Mononuclear cell (primary cell): ENCODE results near the gene APC. TPM values are rescaled to one million over a fixed set of nuclear protein-coding genes. Genes with fewer than 3 reads are reported as not detected.

Experiments used
- H3K27me3 ChIP-seq: 2 replicates; pipeline ENCODE4 v1.6.0; 2011; ENCODE audit warnings: low read length, control low read depth; ENCODE audit not compliant: insufficient read depth
- H3K4me1 ChIP-seq: 2 replicates; pipeline ENCODE4 v1.5.1; 2011; ENCODE audit warnings: mild to moderate bottlenecking, low read length, control low read depth; ENCODE audit not compliant: insufficient read depth
- H3K4me3 ChIP-seq: 2 replicates; pipeline ENCODE4 v1.5.1; 2011; ENCODE audit warnings: mild to moderate bottlenecking, low read length, moderate library complexity
- H3K9me3 ChIP-seq: 2 replicates; pipeline ENCODE4 v1.5.1; 2011; ENCODE audit warnings: low read depth, mild to moderate bottlenecking, control low read depth, low read length
- total RNA-seq: library from RNA; depleted of rRNA; stranded (reverse); fragments of >200 nt; gene quantifications from one replicate; pipeline ENCODE4 v1.2.3, GENCODE V29; 2012

The APC gene
- total RNA-seq, 1 donor = 48.3 TPM

GRCh38 chr5:112787261-112787660 is 49.6 kb downstream of the APC start:
- no peaks in the 10 kb centered on the region for H3K27me3 ChIP-seq
- no peaks in the 10 kb centered on the region for H3K9me3 ChIP-seq
- no peak overlapping the region for H3K4me3 ChIP-seq
- H3K4me1 ChIP-seq = no peaks in the 10 kb centered on the region

DNA sequence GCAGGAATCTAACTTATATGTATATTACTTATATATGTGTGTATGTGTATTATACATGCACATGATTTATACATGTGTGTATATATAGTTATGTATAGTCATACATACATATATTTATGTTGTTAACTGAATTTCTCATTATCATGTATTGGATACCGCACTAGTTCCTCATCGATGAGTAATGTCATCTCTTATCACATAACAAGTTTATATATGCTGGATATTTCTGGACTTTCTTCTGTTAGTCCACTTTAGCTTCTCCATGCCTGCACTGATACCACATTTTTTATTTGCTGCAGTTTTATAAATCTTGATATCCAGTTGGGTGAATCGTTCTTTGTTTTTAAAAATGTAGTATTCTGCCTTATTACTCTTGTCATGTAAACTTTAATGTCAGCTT is 50.2 kb downstream of the APC start:
- no peaks in the 10 kb centered on the region for H3K9me3 ChIP-seq
- H3K27me3 ChIP-seq = no peaks in the 10 kb centered on the region
- H3K4me1 ChIP-seq = no peaks in the 10 kb centered on the region
- H3K4me3 ChIP-seq = no peak overlapping the region

DNA sequence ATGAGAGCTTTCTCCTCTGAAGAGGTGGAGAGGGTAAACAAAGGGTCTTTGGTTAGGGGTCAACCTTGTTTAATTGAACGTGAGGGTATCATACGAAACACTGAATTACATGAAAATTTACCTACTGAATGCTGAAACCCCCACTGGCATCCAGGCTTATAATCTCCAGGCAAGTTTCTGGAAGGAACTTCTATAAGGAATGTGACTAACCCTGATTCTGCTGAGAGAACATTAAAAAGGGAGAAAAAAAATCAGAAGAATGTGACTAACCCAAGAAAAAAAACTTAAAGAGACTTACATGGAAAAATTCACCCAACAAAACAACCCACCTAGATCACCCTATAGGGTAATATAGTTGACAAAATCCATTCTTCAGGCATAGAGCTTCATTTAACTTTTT is 55.5 kb downstream of the APC start:
- Histone ChIP-seq H3K4me3 (no peak overlapping the region), H3K4me1 (peaks cover 4% of the 10 kb centered on the region), H3K27me3 (no peaks in the 10 kb centered on the region), H3K9me3 (no peaks in the 10 kb centered on the region)

- H3K4me1 ChIP-seq = peaks cover 4% of the 10 kb centered on the region
Measured at GRCh38 chr5:112794410-112794809, 56.7 kb downstream of the APC start.

DNA sequence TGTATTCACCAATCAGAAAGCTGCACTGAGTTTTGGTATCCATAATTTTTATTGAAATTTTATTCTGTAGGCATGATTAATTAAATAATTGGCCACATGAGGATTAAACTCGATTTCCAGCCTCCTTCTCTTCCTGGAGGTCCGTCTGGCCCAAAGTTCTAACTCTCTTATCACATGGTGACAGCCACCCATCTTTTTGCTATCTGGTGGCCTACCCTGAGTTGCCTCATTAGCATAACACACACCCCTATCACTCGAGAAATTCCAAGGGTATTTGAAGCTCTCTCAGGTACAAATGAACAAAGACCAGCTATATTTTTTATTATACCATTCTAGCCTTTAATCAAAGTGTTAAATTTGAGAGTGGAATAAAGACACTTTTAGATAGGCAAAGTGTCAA is 57.7 kb downstream of the APC start:
- Histone ChIP-seq H3K27me3 (no peaks in the 10 kb centered on the region), H3K4me1 (peaks cover 4% of the 10 kb centered on the region), H3K9me3 (no peaks in the 10 kb centered on the region), H3K4me3 (no peak overlapping the region)

More at GRCh38 chr5:112794410-112794809, 56.7 kb downstream of the APC start:
- Histone ChIP-seq H3K4me3 (no peak overlapping the region), H3K9me3 (no peaks in the 10 kb centered on the region), H3K27me3 (no peaks in the 10 kb centered on the region)

GRCh38 chr5:112795944-112796678 is 58.4 kb downstream of the APC start:
- peaks cover 4% of the 10 kb centered on the region for H3K4me1 ChIP-seq
- H3K9me3 ChIP-seq = no peaks in the 10 kb centered on the region
- H3K27me3 ChIP-seq = no peaks in the 10 kb centered on the region
- no peak overlapping the region for H3K4me3 ChIP-seq

GRCh38 chr5:112799661-112800060 is 62.0 kb downstream of the APC start:
- Histone ChIP-seq H3K4me1 (peaks cover 4% of the 10 kb centered on the region), H3K4me3 (no peak overlapping the region)

GRCh38 chr5:112800891-112801290 is 63.2 kb downstream of the APC start:
- Histone ChIP-seq H3K4me3 (no peak overlapping the region), H3K9me3 (no peaks in the 10 kb centered on the region), H3K4me1 (no peaks in the 10 kb centered on the region), H3K27me3 (no peaks in the 10 kb centered on the region)

More at GRCh38 chr5:112799661-112800060, 62.0 kb downstream of the APC start:
- no peaks in the 10 kb centered on the region for H3K9me3 ChIP-seq
- H3K27me3 ChIP-seq = no peaks in the 10 kb centered on the region

DNA sequence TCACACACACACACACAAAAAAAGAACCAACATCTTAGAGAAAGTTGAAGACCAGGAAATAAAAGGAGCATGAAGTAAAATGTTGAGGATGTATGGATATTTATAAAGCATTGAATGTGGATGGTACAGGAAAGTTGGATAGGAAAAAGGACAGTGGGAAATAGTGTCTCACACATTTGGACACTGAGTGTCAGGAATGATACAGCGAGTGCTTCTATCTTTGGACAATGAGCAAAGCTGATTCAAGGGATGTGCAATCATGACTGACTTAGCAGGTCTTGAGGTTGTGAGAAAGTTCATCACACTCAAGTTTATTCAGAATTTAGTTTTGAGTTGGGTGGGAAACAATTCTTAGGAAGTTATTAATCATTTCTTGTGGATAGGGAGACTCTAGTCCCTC is 73.3 kb downstream of the APC start:
- Histone ChIP-seq H3K9me3 (no peaks in the 10 kb centered on the region), H3K27me3 (no peaks in the 10 kb centered on the region), H3K4me3 (no peak overlapping the region), H3K4me1 (no peaks in the 10 kb centered on the region)

- no peaks in the 10 kb centered on the region for H3K4me1 ChIP-seq
Measured at GRCh38 chr5:112812549-112812948, 74.9 kb downstream of the APC start.

GRCh38 chr5:112820246-112820645 is 82.6 kb downstream of the APC start:
- Histone ChIP-seq H3K9me3 (no peaks in the 10 kb centered on the region), H3K27me3 (no peaks in the 10 kb centered on the region), H3K4me3 (no peak overlapping the region), H3K4me1 (no peaks in the 10 kb centered on the region)

More at GRCh38 chr5:112812549-112812948, 74.9 kb downstream of the APC start:
- Histone ChIP-seq H3K4me3 (no peak overlapping the region), H3K27me3 (no peaks in the 10 kb centered on the region), H3K9me3 (no peaks in the 10 kb centered on the region)

GRCh38 chr5:112822456-112822855 is 84.8 kb downstream of the APC start:
- no peaks in the 10 kb centered on the region for H3K4me1 ChIP-seq
- H3K9me3 ChIP-seq = no peaks in the 10 kb centered on the region
- H3K27me3 ChIP-seq = no peaks in the 10 kb centered on the region
- H3K4me3 ChIP-seq = no peak overlapping the region

DNA sequence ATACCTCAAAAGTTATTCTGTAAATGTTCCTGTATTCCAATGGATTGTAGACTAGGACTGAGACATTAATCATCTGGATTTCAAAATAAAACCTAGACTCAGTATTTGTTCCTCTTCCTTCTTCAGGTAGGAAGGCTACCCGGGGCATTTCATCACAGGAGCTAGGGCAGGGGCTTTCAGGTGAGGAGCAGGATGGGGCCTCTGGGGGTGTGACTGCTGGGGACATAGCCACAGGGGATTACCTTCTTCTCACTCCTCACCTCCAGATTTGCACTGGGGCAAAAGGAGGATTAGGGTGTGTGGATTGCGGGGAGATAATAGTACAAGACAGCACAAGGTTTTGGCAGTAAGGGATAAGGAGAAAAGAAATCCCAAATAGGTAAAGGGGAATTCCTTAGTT is 85.5 kb downstream of the APC start:
- Histone ChIP-seq H3K27me3 (no peaks in the 10 kb centered on the region), H3K4me3 (no peak overlapping the region), H3K4me1 (no peaks in the 10 kb centered on the region), H3K9me3 (no peaks in the 10 kb centered on the region)

GRCh38 chr5:112823656-112824055 is 86.0 kb downstream of the APC start:
- H3K9me3 ChIP-seq = no peaks in the 10 kb centered on the region
- H3K27me3 ChIP-seq = no peaks in the 10 kb centered on the region
- H3K4me3 ChIP-seq = no peak overlapping the region
- H3K4me1 ChIP-seq = no peaks in the 10 kb centered on the region

DNA sequence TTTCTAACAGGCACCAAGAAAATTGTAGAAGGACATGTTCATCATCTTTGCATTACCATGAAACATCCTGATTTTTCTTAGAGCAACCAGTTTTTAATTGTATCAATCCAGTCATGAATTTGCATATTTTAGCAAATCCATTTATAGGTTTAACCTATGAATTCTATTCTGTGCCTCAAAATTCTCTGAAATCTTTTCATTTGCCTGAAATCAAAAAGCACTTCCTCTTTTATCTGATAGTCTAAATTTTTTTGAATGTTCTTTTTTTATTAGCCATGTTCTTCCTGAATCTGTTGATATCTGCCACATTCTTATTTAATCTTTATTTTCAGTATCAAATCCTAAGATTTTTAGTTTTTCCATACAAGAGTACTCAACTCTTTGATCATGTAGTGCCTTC is 86.5 kb downstream of the APC start:
- Histone ChIP-seq H3K4me3 (no peak overlapping the region), H3K4me1 (no peaks in the 10 kb centered on the region), H3K9me3 (no peaks in the 10 kb centered on the region), H3K27me3 (no peaks in the 10 kb centered on the region)

- Histone ChIP-seq H3K4me3 (no peak overlapping the region), H3K9me3 (no peaks in the 10 kb centered on the region), H3K4me1 (no peaks in the 10 kb centered on the region), H3K27me3 (no peaks in the 10 kb centered on the region)
Measured at GRCh38 chr5:112830378-112830777, 92.7 kb downstream of the APC start.
